ENCODE results near the gene OSBPL6. TPM values are rescaled to one million over a fixed set of nuclear protein-coding genes. Genes with fewer than 3 reads are reported as not detected.
A peak's percentile ranks its signal among the peaks of the same experiment; 100 is the strongest.

The OSBPL6 gene
- total and polyA plus RNA-seq, 2 experiments from 2014 or later = 0.60 to 1.8 TPM

GRCh38 chr2:178284613-178285286 is 90.4 kb downstream of the OSBPL6 start:
- Histone ChIP-seq H3K27ac (no peak overlapping the region), H3K36me3 (no peaks in the 10 kb centered on the region), H3K9me3 (ENCODE audit: low read depth) (no peaks in the 10 kb centered on the region), H3K27me3 (no peaks in the 10 kb centered on the region), H3K4me3 (no peak overlapping the region), H3K4me1 (ENCODE audit: low read depth) (no peaks in the 10 kb centered on the region)
- DNase-seq (ENCODE audit: low read depth in 1 of 2, low spot score in 1 of 2) = peak in 1 of 2 donors; percentile 70
- TF ChIP-seq CTCF (IDR thresholded peaks at IDR 0.05; ENCODE audit: low read depth, low read length) = no peak

- Histone ChIP-seq H3K4me3 (no peak overlapping the region), H3K4me1 (ENCODE audit: low read depth) (no peaks in the 10 kb centered on the region), H3K36me3 (no peaks in the 10 kb centered on the region), H3K27me3 (no peaks in the 10 kb centered on the region), H3K27ac (no peak overlapping the region), H3K9me3 (ENCODE audit: low read depth) (no peaks in the 10 kb centered on the region)
- DNase-seq (ENCODE audit: low read depth in 1 of 2, low spot score in 1 of 2) = no peak
- TF ChIP-seq CTCF (IDR thresholded peaks at IDR 0.05; ENCODE audit: low read depth, low read length) = no peak
These were observed 90.9 kb downstream of the OSBPL6 start for GRCh38 chr2:178285287-178285615.

GRCh38 chr2:178286636-178287035 is 92.3 kb downstream of the OSBPL6 start:
- H3K4me1 ChIP-seq (ENCODE audit: low read depth) = no peaks in the 10 kb centered on the region
- H3K9me3 ChIP-seq (ENCODE audit: low read depth) = no peaks in the 10 kb centered on the region
- no peaks in the 10 kb centered on the region for H3K36me3 ChIP-seq
- H3K27me3 ChIP-seq = no peaks in the 10 kb centered on the region
- TF ChIP-seq CTCF (IDR thresholded peaks at IDR 0.05; ENCODE audit: low read depth, low read length) = no peak
- H3K4me3 ChIP-seq = no peak overlapping the region
- no peak overlapping the region for H3K27ac ChIP-seq
- DNase-seq (ENCODE audit: low read depth in 1 of 2, low spot score in 1 of 2) = no peak

- no peak for TF ChIP-seq CTCF (IDR thresholded peaks at IDR 0.05; ENCODE audit: low read depth, low read length)
- no peaks in the 10 kb centered on the region for H3K9me3 ChIP-seq (ENCODE audit: low read depth)
- no peak overlapping the region for H3K4me3 ChIP-seq
- no peaks in the 10 kb centered on the region for H3K27me3 ChIP-seq
- DNase-seq (ENCODE audit: low read depth in 1 of 2, low spot score in 1 of 2) = peak in 1 of 2 donors; percentile 55
- H3K36me3 ChIP-seq = no peaks in the 10 kb centered on the region
- H3K27ac ChIP-seq = no peak overlapping the region
- no peaks in the 10 kb centered on the region for H3K4me1 ChIP-seq (ENCODE audit: low read depth)
These were observed 93.5 kb downstream of the OSBPL6 start for GRCh38 chr2:178287652-178288344.

GRCh38 chr2:178291703-178292102 is 97.4 kb downstream of the OSBPL6 start:
- H3K4me3 ChIP-seq = no peak overlapping the region
- no peak for TF ChIP-seq CTCF (IDR thresholded peaks at IDR 0.05; ENCODE audit: low read depth, low read length)
- H3K4me1 ChIP-seq (ENCODE audit: low read depth) = no peaks in the 10 kb centered on the region
- H3K27ac ChIP-seq = no peak overlapping the region
- no peak for DNase-seq (ENCODE audit: low read depth in 1 of 2, low spot score in 1 of 2)
- no peaks in the 10 kb centered on the region for H3K27me3 ChIP-seq
- H3K36me3 ChIP-seq = no peaks in the 10 kb centered on the region
- no peaks in the 10 kb centered on the region for H3K9me3 ChIP-seq (ENCODE audit: low read depth)

All from cardiac muscle cell (in vitro differentiated cells and primary cell).